Measurements from ENCODE around the gene STK24.

The STK24 gene

GRCh38 chr13:98397221-98397620 lies 179.7 kb downstream of the STK24 start:
- Histone ChIP-seq H3K79me2 (ENCODE audit: low read length) (no peaks in the 10 kb centered on the region), H3K9me2 (replicated peaks; ENCODE audit: insufficient read depth, low read length) (no peaks in the 10 kb centered on the region), H3K27me3 (replicated peaks; ENCODE audit: insufficient read depth, low read length) (no peaks in the 10 kb centered on the region), H4K20me1 (ENCODE audit: insufficient read depth, low read length) (no peaks in the 10 kb centered on the region), H3K9me3 (replicated peaks; ENCODE audit: insufficient read depth, low read length) (no peaks in the 10 kb centered on the region), H3K9ac (ENCODE audit: low read length) (no peak overlapping the region), H3K4me3 (ENCODE audit: low read length) (no peak overlapping the region), H3K27ac (ENCODE audit: low read length) (no peak overlapping the region), H3F3A (ENCODE audit: insufficient read depth, low read length) (no peaks in the 10 kb centered on the region), H2AFZ (ENCODE audit: low read length) (no peak overlapping the region), H3K36me3 (replicated peaks; ENCODE audit: insufficient read depth, low read length) (no peaks in the 10 kb centered on the region), H3K4me2 (ENCODE audit: low read depth, low read length) (no peak overlapping the region), H3K4me1 (ENCODE audit: low read length) (no peaks in the 10 kb centered on the region)
- no peak for DNase-seq
- TF ChIP-seq CTCF (IDR thresholded peaks at IDR 0.05; ENCODE audit: low read length) = no peak

DNA sequence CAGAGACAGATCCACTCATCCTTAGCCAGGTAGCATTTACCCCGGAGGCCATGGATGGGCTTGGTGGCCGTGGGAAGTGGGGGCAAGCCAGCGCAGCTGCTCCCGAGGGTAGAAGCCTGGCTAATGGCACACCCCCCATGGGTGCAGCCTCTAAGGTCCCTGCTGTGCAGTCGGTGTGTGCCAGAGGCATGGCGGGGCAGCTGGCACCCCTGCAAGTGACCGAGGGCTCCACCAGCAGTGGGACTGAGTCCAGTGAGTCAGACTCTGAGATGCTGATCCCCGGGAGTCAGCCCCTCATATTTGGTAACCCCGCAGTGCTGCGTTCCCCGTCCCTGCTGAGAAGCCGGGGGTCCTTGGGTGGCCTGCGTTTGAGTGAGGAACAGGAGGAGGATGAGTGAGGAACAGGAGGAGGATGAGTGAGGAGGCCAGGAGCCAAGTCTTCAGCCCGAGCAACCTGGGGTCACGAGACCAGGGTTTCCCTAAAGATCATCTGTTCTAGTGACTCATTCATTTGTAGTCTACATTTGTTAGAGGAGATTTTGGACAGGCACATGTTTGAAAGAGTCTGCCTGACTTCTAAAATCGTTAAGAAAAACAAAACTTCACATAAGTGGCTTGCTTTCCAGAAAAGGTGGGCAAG lies 180.7 kb downstream of the STK24 start:
- no peaks in the 10 kb centered on the region for H3K9me2 ChIP-seq (replicated peaks; ENCODE audit: insufficient read depth, low read length)
- no peaks in the 10 kb centered on the region for H3K36me3 ChIP-seq (replicated peaks; ENCODE audit: insufficient read depth, low read length)
- H3K4me1 ChIP-seq (ENCODE audit: low read length) = no peaks in the 10 kb centered on the region
- H3K4me3 ChIP-seq (ENCODE audit: low read length) = no peak overlapping the region
- H3K9me3 ChIP-seq (replicated peaks; ENCODE audit: insufficient read depth, low read length) = no peaks in the 10 kb centered on the region
- H2AFZ ChIP-seq (ENCODE audit: low read length) = no peak overlapping the region
- H3K9ac ChIP-seq (ENCODE audit: low read length) = no peak overlapping the region
- no peak overlapping the region for H3K4me2 ChIP-seq (ENCODE audit: low read depth, low read length)
- DNase-seq = no peak
- H3K27ac ChIP-seq (ENCODE audit: low read length) = no peak overlapping the region
- TF ChIP-seq CTCF (IDR thresholded peaks at IDR 0.05; ENCODE audit: low read length) = no peak
- TF ChIP-seq EZH2phosphoT487 (IDR thresholded peaks at IDR 0.05; ENCODE audit: low read length) = no peak
- no peak for TF ChIP-seq EZH2 (optimal IDR thresholded peaks at IDR 0.05; ENCODE audit: low read depth, low read length)
- no peaks in the 10 kb centered on the region for H3F3A ChIP-seq (ENCODE audit: insufficient read depth, low read length)
- H3K79me2 ChIP-seq (ENCODE audit: low read length) = no peaks in the 10 kb centered on the region
- H4K20me1 ChIP-seq (ENCODE audit: insufficient read depth, low read length) = no peaks in the 10 kb centered on the region
- H3K27me3 ChIP-seq (replicated peaks; ENCODE audit: insufficient read depth, low read length) = no peaks in the 10 kb centered on the region

All from MM.1S (cell line).